AG04449 (cell line): ENCODE measurements around the gene COL23A1.
"Not testable (repeated sequence)": the region's sequence is repeated elsewhere in the genome, so short reads cannot be mapped to it uniquely, and the experiment has no call there.

Experiments
- CTCF ChIA-PET: fragments of 350-600 bp; formaldehyde crosslinking; extraction: SDS; loops from one replicate; lab custom pipeline; 2021; ENCODE audit warnings: antibody characterized with exemption; lab: Yijun Ruan, JAX
- POLR2A ChIA-PET: fragments of 400-600, 350-600 bp; formaldehyde crosslinking; extraction: SDS; loops from one replicate; lab custom pipeline; 2020; ENCODE audit warnings: antibody characterized with exemption, inconsistent platforms; lab: Yijun Ruan, JAX
- DNase-seq: peaks from one replicate; pipeline ENCODE4 v3.0.0-alpha.2; 2010; ENCODE audit warnings: low read depth, low spot score
- H3K4me3 ChIP-seq: 2 replicates; pipeline ENCODE4 v1.5.1; 2011; ENCODE audit warnings: low read depth, mild to moderate bottlenecking, control low read depth, low read length
- TF ChIP-seq, protein P1 (sequence below): IDR thresholded peaks from one replicate; pipeline ENCODE4 v1.5.1; 2011; ENCODE audit warnings: mild to moderate bottlenecking, moderate library complexity, low read length, control low read depth, inconsistent platforms; ENCODE audit not compliant: insufficient read depth; ENCODE audit errors: missing control alignments

COL23A1 gene

DNA sequence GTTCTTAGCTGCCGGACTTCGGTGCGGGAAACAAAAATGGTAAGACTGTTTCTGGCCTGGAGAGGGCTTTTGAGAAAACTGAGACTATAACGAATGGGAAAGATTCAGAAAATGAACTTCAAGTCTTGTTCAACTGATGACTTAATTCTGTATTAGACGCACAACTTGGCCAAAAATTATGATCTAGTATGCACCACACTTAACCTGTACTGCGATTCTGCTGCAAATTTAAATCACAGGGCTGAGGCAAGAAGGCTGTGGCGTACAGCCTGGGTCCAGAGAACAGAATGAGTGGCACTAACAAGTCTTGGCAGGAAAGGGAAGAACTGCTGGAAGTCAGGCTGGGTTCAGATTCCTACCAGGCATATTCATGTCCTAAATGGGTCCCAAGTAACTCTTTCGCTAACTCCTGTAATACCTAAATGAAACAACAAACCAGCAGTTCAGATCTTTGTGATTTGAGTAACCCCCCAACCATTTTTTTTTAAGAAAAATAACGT lies 781 bp upstream of the COL23A1 start:
- no peak for DNase-seq
- CTCF ChIA-PET = no interaction called here
- TF ChIP-seq, protein P1, sequence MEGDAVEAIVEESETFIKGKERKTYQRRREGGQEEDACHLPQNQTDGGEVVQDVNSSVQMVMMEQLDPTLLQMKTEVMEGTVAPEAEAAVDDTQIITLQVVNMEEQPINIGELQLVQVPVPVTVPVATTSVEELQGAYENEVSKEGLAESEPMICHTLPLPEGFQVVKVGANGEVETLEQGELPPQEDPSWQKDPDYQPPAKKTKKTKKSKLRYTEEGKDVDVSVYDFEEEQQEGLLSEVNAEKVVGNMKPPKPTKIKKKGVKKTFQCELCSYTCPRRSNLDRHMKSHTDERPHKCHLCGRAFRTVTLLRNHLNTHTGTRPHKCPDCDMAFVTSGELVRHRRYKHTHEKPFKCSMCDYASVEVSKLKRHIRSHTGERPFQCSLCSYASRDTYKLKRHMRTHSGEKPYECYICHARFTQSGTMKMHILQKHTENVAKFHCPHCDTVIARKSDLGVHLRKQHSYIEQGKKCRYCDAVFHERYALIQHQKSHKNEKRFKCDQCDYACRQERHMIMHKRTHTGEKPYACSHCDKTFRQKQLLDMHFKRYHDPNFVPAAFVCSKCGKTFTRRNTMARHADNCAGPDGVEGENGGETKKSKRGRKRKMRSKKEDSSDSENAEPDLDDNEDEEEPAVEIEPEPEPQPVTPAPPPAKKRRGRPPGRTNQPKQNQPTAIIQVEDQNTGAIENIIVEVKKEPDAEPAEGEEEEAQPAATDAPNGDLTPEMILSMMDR = no peak
- POLR2A ChIA-PET = no interaction called here
- no peak overlapping the region; the same call in 1 of the 2 replicates for H3K4me3 ChIP-seq

DNA sequence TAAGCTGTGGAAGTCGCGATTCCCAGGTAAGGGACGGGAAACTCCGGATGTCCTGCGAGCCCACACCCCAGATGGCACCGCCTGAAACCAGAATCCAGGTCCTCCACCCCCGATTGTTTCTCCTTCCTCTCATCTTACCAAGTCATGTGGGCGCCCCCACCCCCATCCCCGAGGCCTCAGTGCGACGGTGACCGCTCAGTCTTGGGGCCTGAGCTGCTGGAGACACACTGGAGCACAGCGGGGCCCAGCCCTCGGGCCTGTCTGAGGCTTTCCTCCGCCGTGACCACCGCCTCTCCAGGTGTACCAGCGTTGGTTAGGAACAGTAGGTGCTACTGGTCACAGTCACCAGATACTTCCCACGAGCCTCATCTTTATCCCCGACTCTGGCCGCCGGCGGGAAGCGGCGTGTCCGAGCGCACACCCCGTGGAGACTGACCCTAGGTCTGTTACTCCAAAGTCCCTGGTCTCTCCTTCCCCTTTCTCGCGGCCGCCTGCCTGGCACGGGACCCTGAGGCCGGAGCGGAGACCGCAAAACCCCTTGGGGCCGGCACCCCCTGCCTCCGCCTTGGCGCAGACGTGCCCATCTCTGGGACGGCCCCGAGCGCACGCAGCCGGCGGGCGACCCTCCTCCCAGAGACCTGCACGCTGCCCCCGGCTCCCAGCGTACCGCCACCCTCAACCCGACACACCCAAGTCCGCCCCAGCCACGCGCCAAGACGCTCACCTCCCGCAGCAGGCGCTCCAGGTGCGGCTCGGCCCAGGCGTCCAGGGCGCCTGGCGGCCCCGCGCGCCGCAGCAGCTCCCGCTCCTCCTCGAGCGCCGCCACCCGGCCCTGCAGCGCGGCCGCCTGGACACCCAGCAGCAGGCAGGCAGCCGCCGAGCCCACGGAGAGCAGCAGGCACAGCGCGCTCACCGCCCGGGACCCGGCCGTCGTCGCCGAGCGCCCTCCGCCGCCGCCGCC lies 733 bp downstream of the COL23A1 start:
- ChIA-PET CTCF (interaction anchor here (1.0 to 2.1 kb wide), 3 partner anchors 34 to 354 kb away, joined by 3 to 6 read pairs (median 3); no protein-coding TSS in a partner anchor), POLR2A (no interaction called here)
- DNase-seq = no peak
- peak overlapping the region; percentile 45 for H3K4me3 ChIP-seq
- TF ChIP-seq, protein P1 = peak; percentile 5

DNA sequence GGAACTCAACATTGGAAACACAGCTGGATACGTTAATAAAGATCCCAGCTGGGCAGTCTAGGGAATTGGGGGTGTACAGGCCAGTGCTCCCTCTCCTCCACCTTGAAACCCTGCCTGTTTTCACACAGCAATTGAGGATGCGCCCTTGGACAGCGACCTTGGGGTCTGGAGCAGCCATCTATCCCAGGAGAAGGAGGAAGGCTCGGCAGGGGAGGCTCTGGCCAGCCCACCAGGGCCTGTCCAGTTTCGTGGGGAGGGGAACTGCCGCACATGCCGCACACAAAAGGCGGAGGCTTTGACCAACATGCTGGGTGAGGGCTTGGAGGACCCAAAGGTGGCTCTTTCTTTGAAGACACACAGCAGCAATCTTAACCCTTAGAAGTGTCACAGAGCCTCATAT lies 1.4 kb downstream of the COL23A1 start:
- TF ChIP-seq, protein P1 = no peak
- no peak overlapping the region for H3K4me3 ChIP-seq
- POLR2A ChIA-PET = no interaction called here
- CTCF ChIA-PET = interaction anchor here (1.5 to 2.1 kb wide), 2 partner anchors 307 to 354 kb away, joined by 3 to 6 read pairs; no protein-coding TSS in a partner anchor
- no peak for DNase-seq

DNA sequence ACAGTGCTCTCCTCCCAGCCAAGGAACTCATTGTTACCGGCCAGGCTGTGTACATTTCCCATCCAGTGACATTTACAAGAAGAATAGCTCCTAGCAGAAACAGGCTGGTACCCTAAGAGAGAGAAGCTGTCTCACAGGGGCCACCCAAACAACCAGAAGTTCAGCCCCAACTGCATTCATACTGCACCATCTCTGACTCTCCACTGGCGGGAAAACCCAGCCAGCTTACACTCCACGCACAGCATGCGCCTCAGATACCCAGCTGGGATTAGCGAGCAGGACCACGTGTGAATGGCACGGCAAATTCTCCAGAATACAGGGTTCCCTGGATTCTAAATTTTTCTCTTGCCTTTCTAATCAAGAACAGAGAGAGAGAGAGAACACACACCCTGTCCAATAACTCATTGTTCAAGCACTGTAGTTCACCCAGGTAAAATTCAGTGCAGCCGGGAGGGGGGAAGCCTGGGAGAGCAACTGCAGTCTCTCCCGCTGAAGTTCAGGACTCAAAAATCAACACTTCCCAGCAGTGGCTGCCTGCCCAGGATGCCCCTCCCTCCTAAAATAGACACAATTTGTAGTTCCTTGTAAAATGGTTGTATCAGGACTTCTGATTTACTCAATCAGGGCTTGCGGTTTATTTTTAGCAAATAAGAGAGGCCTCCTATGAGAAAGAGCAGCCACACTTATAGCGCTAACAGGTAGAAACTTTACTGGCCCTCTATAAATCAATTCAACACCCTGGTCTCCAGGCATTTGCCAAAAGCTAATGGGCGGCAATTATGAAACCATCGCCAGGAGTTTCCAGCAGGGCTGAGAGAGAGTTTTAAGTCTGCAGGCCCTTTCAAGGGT lies 2.2 kb downstream of the COL23A1 start:
- no peak overlapping the region for H3K4me3 ChIP-seq
- TF ChIP-seq, protein P1 = no peak
- no peak for DNase-seq
- ChIA-PET CTCF (interaction anchor here (2.1 kb wide), 1 partner anchor 353 kb away, joined by 6 read pairs; no protein-coding TSS in a partner anchor), POLR2A (no interaction called here)

DNA sequence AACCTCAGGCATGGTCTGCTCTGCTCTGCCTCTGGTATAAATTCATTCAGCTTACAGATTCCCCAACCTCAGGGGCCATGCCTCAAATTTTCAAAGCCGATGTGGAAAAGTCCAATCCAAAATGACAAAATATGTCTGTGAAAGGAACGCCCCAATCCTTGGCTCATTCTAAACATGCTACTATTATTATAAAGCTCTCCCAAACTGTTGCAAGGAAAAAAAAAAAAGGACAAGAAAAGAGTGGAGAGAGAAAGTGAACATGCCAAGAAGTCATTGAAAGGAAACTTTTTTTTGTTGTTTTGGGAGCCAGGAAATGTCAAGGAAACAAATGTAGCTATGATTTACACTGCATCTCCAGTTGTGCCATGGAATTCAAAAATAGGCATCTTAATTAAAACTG lies 3.8 kb downstream of the COL23A1 start:
- TF ChIP-seq, protein P1 = no peak
- ChIA-PET CTCF (no interaction called here), POLR2A (no interaction called here)
- no peak for DNase-seq
- no peak overlapping the region for H3K4me3 ChIP-seq

DNA sequence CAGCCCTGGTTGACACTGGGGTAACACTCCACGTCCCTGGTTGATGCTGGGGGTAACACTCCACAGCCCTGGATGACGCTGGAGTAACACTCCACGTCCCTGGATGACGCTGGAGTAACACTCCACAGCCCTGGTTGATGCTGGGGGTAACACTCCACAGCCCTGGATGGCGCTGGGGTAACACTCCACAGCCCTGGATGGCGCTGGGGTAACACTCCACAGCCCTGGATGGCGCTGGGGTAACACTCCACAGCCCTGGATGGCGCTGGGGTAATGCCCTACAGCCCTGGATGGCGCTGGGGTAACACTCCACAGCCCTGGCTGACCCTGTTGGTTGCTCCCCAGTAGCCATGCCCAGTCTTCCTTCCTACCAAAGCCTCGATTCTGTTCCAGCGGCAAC lies 4.8 kb downstream of the COL23A1 start:
- H3K4me3 ChIP-seq, DNase-seq, CTCF ChIA-PET, POLR2A ChIA-PET: not testable (repeated sequence)
